HG02588 (cell line): ENCODE results near the gene TMA7.

Experiments used
- ATAC-seq: cut with Tn5 transposase; IDR thresholded peaks from one replicate; pipeline ENCODE4 v1.9.1; 2021; ENCODE audit warnings: mild to moderate bottlenecking, moderate library complexity; ENCODE audit not compliant: unreplicated experiment

The TMA7 gene

GRCh38 chr3:48422681-48423080 is 17.4 kb upstream of the TMA7 start:
- no peak for ATAC-seq

- ATAC-seq: no peak
Measured at GRCh38 chr3:48423241-48423882, 16.7 kb upstream of the TMA7 start.

- no peak for ATAC-seq
Measured at GRCh38 chr3:48423883-48424695, 16.0 kb upstream of the TMA7 start.

GRCh38 chr3:48425281-48425812 is 14.7 kb upstream of the TMA7 start:
- ATAC-seq: no peak

GRCh38 chr3:48426401-48426909 is 13.6 kb upstream of the TMA7 start:
- no peak for ATAC-seq

GRCh38 chr3:48426944-48427629 is 13.0 kb upstream of the TMA7 start:
- ATAC-seq: no peak

- no peak for ATAC-seq
Measured at GRCh38 chr3:48427630-48427962, 12.5 kb upstream of the TMA7 start.

GRCh38 chr3:48428088-48428571 is 11.9 kb upstream of the TMA7 start:
- ATAC-seq: no peak

GRCh38 chr3:48428572-48429316 is 11.3 kb upstream of the TMA7 start:
- ATAC-seq: peak; percentile 31

- ATAC-seq: peak; percentile 39
Measured at GRCh38 chr3:48429317-48429959, 10.6 kb upstream of the TMA7 start.

- ATAC-seq: no peak
Measured at GRCh38 chr3:48429960-48430707, 9.9 kb upstream of the TMA7 start, which contains the start of gene PLXNB1. Gene PLXNB1 (minus strand): TSS chr3:48430086. CDS start chr3:48424611, 5,475 bp downstream.

GRCh38 chr3:48430708-48431101 is 9.4 kb upstream of the TMA7 start:
- ATAC-seq: no peak

- ATAC-seq: no peak
Measured at GRCh38 chr3:48431224-48432029, 8.6 kb upstream of the TMA7 start.

- ATAC-seq: no peak
Measured at GRCh38 chr3:48432411-48433371, 7.4 kb upstream of the TMA7 start.

- ATAC-seq: no peak
Measured at GRCh38 chr3:48433472-48434118, 6.5 kb upstream of the TMA7 start.

GRCh38 chr3:48434591-48435222 is 5.3 kb upstream of the TMA7 start:
- no peak for ATAC-seq
